GM19324 (cell line): ENCODE results near the gene ZNF77.
"Not testable (repeated sequence)": the region's sequence is repeated elsewhere in the genome, so short reads cannot be mapped to it uniquely, and the experiment has no call there.

Experiments used
- ATAC-seq: cut with Tn5 transposase; IDR thresholded peaks from one replicate; pipeline ENCODE4 v1.9.1; 2021; ENCODE audit warnings: mild to moderate bottlenecking, moderate library complexity; ENCODE audit not compliant: unreplicated experiment, low FRiP score

Gene ZNF77

DNA sequence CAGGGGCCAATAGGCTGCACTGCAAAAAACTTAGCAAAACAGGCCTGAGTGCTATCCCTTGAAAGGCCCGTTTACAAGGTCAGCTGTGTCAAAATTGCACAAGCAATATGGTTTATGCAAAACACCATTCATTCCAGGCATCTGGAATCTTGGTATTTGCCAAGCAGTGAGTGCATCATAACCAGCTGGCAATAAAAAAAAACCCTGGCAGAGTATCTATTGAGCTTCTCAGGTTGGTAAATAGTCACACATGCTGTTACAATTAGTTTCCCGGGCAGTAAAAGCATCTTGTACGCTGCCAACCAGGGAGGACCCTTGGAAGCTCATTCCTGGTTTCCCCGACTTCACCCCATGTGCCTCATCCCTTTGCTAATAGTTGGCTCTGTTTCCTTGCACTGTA lies 21.3 kb downstream of the ZNF77 start:
- no peak for ATAC-seq

DNA sequence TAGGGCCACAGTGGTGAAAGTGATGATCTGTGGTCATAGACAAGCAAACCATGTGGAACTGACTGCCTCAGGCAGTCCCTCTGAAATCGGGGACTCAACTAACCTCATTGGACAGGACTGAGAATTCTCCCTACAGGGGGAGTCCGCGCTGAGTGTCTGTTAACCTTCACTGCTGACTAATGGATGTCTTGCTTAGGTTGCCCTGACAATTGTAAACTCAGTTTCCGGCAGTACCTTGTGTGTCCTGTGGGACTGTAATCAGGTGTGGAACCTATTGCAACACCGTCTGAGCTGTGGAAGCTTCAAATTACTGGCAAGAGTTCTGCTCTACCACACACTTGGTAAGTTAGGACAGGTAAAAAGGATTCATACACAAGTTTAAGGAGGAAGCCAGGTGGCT lies 21.8 kb downstream of the ZNF77 start:
- no peak for ATAC-seq

DNA sequence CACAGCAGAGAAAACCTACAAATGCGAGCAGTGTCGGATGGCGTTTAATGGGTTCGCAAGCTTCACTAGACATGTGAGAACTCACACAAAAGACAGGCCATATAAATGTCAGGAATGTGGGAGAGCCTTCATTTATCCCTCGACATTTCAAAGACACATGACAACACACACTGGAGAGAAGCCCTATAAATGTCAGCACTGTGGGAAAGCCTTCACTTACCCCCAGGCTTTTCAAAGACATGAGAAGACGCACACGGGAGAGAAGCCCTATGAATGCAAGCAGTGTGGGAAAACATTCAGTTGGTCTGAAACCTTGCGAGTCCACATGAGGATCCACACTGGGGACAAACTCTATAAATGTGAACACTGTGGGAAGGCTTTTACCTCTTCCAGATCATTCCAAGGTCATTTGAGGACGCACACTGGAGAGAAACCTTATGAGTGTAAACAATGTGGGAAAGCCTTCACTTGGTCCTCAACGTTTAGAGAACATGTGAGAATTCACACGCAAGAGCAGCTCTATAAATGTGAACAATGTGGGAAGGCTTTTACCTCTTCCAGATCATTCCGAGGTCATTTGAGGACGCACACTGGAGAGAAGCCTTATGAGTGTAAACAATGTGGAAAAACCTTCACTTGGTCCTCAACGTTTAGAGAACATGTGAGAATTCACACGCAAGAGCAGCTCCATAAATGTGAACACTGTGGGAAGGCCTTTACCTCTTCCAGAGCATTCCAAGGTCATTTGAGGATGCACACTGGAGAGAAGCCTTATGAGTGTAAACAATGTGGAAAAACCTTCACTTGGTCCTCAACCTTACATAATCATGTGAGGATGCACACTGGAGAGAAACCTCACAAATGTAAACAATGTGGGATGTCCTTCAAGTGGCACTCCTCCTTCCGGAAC lies 27.2 kb downstream of the ZNF77 start:
- ATAC-seq, result no peak

DNA sequence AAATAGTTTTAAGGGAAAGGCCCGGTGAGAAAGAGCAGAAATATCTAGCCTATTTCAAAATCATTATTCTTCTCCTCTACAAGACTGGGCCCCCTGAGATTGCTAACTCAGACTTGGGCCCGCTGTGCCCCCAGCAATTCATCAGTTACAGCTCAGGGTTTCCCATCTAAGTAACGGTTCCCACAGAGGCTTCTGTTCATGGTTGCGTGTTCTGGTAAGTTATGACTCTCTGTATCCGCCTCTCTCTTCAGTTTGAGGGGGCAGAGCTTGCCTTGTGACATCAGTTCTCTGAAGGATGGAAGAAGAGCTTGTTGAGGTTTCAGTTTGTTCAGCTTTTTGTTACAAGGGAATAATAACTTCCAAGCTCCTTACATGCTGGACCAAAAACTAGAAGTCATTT lies 32.5 kb downstream of the ZNF77 start:
- no peak for ATAC-seq

DNA sequence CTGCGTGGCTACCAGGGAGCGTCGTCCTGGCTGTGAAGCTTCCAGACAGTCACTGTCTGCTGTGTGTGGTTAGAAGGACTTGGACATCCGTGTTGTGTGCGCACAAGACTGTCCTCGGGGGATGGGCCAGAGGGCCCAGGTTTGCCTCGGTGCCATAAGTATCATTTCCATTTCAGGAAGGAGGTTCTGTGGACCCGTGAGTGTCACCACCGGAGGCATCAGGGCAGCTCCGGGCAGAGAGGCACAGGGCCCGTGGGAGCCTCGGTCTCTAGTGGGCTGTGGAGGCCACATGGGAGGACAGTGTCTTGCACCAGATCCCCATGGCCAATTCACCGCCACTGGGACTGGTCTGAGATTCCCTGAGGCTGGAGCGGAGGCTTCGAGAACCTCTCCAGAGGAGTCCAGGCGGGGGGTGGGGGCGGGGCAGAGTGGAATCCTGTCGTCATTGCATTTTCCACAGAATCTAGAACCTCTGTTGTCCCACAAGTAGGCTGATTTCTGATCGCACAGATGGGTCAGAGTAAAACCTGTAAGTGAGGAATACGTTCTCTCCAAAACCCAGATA lies 38.1 kb downstream of the ZNF77 start:
- ATAC-seq, result no peak

DNA sequence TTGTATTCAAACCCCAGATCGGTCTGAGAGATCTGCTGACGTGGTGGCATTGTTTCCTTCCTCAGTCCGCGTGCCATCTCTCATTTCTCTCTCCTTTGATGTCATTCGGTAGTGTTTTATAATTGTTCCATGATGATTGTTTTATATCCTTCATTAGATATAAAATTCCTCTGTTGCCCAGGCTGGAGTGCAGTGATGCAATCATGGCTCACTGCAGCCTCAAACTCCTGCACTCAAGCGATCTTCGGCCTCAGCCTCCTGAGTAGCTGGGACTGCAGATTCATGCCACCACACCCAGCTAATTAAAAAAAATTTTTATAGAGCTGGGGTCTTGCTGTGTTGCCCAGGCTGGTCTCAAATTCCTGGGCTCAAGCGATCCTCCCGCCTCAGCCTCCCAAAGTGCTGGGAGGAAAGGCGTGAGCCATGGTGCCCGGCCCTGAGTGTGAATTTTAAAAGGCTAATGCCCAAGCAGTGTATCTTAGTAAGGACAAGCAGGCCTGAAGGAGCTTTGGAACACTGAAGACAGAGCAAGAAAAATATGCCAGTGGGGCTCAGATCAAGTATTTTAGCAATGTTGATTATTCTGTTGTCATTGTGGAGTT lies 38.8 kb downstream of the ZNF77 start:
- no peak for ATAC-seq

DNA sequence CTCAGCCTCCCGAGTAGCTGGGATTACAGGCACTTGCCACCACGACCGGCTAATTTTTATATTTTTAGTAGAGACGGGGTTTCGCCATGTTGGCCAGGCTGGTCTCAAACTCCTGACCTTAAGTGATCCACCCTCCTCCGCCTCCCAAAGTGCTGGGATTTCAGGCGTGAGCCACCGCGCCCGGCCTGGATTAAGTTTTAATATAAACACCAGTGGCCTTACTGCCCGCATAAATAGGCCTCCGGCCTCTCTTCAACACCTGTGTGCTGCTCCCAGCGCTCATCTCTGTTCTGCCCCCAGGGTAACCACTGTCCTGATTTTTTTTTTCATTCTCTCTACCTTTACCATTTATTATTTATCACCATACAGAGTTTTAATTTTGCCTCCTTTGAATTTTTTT lies 41.4 kb downstream of the ZNF77 start:
- ATAC-seq, result not testable (repeated sequence)

DNA sequence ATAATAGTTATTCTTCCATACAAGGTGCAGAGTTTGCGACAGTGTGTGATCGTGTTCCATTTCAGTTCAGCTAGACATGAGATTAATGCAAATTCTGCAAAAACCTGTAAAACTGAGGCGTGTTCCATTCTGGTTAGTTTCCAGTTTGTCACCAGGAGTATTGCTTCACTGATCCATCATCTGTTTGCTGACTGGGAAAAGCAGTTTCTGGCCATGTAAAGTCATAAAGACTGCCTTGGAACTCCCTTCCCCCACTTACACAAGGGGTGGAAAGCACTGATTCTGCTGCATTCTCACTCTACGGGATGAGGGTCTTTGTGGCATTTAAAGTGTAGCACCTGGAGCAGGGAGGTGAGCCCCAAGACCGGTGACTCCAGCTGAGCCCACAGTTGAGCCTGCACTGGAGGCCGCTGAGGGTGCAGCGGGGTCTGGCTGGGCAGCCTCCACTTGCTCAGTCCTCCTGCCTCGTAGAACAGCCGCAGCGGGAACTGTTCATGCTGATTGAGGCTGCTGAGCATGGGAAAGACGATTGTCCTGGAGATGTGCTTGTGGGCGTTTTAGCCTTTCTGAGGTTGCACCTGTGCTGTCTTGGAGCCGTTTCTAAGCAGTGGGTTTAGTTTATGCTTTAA lies 42.1 kb downstream of the ZNF77 start:
- ATAC-seq, result no peak

DNA sequence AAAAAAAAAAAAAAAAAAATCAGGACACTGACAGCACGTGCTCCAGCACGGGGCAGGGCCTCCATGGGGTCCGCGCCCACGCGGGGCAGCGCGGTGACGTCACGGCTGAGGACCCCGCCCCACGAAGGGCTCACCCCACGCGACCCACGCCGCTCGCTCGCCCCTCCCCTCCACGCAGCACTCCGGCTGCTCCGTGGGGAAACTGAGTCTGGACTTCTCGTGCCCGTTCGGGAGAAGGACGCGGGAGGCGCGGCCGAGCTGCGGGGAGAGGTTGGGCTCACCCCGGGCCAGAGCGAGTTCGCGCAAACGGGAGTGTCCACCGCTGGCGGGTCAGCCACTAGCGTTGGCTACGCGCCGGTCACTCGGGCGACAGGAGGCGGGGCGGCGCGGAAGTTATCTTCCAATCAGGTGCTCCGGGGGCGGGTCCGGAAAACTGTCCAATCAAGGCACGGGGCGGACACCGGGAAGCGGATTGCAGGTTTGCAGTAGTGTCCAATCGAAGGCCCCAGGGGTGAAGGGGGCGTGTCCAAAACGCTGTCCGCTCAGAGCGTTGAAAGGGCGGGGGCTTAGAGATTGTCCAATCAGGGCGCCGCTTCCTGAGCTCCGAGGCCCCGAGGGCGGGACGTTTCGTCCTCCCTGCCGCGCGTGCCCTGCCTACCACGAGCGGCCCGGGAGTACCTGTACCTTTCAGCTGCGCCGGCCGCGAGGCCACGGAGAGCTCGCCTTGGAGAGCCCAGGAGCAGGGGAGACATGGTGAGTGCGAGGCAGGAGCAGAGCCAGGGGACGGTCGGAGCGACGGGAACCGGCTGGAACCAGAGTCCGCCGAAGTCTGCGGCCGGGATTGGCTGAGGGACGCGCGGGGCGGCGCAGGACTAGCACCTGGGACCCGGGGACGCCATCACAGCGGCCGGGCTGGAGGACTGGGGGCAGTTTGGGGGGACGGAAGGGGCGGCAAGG lies 44.2 kb downstream of the ZNF77 start, which contains the start of gene ZNF57:
ZNF57 (plus strand) TSS at position 633 of the 957 bp plus-strand sequence; CDS start at position 751, 118 bp downstream.
- peak; percentile 96 for ATAC-seq

DNA sequence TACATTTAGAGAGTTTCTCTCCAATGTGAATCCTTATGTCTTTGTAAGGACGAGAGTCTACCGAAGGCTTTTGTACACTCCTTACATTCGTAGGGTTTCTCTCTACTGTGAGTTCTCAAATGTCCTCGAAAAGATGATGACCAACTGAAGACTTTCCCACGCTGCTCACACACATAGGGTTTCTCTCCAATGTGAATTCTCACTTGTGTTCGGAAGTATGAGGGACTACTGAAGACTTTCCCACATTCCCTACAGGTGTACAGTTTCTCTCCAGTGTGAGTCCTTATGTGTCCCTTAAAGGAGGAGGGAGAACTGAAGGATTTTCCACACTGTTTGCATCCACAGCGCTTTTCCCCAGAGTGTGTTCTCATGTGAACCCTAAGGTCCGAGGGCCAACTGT lies 48.1 kb downstream of the ZNF77 start:
- ATAC-seq, result no peak

DNA sequence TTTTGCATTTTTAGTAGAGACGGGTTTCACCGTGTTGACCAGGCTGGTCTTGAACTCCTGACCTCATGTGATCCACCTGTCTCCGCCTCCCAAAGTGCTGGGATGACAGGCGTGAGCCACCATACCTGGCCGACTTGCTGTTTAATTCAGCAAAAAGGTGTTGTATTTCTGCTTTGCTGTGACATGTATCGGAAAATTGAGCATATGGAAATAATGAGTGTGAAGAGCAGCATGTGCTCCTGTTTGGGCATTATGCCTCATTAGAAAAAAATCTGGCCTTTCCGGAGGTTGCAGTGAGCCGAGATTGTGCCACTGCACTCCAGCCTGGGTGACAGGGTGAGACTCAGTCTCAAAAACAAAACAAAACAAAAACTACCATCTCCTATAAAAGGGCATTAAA lies 54.2 kb downstream of the ZNF77 start:
- not testable (repeated sequence) for ATAC-seq

DNA sequence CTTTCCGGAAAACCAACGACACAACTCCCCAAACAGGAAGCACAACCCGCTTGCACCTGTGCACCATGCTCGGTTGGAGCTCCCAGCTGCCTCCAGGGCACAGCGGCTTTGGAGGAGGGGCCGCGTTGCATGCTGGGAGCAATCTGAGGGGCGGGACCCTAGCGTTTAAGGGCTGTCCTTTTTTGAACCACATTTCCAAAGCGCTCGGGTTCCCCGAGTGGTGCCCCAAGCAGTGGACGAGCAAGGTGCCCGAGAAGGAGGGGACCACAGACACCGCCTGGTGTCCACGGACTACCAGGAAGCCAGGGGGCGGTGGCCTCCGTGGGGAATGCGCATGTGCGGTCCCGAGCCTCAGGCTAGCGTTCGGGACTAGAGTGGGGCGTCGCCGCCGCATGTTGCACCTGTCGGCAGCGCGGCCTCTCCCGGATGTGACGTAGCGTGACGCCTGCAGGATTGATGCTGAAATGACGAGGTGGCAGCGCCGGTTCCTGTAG lies 56.0 kb downstream of the ZNF77 start:
- no peak for ATAC-seq

DNA sequence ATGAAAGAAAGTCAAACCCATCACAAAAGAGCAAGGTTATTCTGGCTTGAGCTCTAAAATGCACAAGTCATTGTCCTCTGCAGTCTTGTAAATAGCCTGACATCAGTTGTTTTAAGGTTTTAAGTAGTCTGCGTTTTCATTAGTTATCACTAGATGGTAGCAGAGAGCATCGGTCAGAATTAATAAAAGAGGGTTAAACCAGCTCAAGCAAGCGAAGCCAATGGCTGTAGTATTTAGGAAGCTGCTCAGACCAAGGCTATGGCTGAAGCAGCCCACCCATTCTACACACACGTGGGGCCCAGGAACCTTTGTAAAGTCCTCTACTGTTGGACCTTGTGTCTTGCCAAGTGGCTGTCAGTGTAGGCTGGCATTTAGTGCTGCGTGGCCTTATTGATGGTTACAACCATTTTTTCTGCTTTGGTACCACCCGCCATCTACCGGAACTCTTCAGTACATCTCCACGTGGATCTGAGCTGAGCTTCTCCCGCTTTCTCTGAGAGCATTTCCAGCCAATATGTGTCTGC lies 57.3 kb downstream of the ZNF77 start:
- no peak for ATAC-seq

DNA sequence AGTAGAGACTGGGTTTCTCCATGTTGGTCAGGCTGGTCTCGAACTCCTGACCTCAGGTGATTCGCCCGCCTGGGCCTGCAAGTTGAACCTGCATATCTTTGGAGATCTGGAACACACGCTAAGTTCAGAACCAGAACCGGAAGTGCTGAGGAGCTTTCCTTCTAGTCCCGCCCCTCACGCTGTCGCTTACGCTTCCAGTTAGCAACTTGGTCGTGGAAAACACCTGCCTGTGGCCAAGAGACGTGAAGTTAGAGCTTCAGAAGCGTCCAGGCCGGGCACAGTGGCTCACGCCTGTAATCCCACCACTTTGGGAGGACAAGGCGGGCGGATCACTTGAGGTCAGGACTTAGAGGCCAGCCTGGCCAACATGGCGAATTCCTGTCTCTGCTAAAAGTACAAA lies 59.0 kb downstream of the ZNF77 start:
- no peak for ATAC-seq

DNA sequence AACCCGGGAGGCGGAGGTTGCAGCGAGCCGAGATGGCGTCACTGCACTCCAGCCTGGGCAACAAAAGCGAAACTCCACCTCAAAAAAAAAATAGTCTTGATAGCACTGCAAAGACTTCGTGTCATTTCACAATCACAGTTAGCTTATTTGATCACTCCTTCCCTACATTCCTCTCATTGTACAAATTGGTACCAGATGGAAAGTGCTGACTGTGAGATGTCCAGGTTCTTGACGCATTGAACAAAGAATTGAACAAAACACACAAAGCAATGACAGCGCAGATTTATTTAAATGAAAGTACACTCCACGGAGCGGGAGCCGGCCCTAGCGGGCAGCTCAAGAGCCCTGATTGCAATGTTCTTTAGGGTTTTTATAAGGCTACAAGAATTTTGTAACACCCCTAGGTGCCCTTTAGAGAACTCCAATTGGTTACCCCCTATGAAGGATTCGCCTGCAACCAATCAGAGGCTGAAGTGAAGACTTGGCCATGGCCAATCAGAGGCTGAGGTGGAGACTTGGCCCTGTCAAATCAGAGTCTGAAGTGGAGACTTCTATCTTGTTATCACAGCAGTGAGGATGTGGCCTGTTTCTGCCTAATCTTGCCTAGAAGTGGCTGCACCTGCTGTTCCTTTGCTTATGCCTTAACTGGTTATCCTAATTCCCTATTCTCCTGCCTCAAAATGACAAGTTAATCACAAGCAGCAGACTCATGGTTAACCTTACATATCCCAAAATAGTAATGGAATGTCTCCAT lies 60.9 kb downstream of the ZNF77 start:
- no peak for ATAC-seq
